CD4-positive, alpha-beta T cell treated with Interferon gamma for 1 hour (primary cell): ENCODE data around the gene KLHDC3.

Source experiments
- DNase-seq: peaks from one replicate; pipeline ENCODE4 v3.0.0-alpha.2; 2020

The KLHDC3 gene

DNA sequence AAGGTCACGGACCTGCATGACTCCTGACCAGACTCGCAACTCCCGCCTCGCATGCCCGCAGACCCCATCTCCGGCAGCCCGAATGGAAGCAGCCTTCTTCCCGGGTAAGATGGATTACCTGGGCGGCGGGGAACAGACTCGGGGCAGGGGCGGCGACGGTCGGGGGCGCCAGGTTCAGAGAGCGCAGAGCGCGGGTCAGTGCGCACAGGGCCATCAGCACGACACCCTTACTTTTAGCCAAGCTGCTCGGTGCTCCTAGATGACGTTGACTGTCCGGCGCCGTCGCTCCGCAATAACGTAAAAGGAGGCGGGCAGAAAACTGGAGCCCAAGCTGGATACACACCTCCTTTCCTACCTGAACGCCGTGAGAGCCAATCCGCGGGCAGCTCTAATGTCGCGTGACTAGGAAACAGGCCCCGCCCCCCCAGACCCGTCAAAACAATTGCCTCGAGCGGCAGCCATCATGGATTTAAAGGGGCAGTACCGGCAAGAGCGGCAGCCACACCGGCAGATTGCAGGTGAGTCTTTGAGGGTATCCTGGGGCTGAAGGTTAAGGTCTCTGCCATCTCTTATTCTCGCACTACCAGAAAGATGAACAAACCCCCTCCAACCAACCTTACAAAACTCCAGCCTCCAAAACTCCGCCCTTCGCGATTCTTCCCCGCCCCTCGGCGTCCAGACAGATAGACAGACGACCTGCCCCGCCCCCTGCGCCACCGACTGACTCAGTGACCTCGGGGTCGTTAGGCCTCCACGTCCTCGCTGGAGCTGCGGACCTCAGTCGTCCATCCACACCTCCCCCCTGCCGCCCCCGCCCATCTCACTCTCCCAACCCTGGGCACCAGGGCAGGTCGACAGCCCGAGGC lies 45.4 kb downstream of the KLHDC3 start, which contains the start of the genes KLC4 and MRPL2:
Gene KLC4, plus strand, starts transcription at position 464 of the 866 bp plus-strand sequence. CDS start 1,705 bp downstream, outside the sequence.
Gene MRPL2, minus strand, starts transcription at position 267 of the 866 bp plus-strand sequence. Its CDS starts 53 bp downstream, at position 214.
- DNase-seq, result peak; percentile 98

DNA sequence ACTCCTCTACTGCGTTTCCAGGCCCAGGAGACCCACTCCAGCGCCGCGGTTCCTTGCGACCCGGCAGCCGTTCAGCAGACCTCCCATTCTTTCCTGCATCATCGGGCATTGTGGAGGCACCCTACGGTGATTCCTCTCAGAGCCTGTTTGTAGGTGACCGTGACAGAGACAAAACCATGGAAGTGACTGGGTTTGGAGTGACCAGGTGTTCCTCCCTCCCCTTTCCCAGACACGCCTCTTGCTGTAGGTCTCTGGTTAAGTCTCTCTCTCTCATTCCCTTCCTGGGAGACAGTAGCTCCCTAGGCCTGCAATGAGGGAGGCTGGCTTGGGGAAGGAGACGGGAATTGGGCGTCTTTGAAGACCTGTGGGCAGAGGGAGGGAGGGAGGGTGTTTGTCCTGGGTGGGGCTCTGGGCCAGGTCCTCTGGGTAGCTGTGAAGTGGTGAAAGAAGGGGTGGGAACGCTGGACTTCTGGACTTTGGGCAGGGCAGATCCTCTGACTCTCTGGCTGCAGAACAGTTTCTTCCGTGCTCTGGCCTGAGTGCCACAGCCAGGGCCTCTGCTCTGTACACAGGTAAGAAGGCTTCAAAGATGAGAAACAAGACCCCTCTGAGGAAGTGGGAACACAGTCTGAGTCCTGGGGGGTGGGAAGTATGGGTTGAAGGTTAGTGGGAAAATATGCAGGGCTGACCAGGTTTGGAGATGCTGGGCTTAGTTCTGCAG lies 46.1 kb downstream of the KLHDC3 start:
- no peak for DNase-seq

DNA sequence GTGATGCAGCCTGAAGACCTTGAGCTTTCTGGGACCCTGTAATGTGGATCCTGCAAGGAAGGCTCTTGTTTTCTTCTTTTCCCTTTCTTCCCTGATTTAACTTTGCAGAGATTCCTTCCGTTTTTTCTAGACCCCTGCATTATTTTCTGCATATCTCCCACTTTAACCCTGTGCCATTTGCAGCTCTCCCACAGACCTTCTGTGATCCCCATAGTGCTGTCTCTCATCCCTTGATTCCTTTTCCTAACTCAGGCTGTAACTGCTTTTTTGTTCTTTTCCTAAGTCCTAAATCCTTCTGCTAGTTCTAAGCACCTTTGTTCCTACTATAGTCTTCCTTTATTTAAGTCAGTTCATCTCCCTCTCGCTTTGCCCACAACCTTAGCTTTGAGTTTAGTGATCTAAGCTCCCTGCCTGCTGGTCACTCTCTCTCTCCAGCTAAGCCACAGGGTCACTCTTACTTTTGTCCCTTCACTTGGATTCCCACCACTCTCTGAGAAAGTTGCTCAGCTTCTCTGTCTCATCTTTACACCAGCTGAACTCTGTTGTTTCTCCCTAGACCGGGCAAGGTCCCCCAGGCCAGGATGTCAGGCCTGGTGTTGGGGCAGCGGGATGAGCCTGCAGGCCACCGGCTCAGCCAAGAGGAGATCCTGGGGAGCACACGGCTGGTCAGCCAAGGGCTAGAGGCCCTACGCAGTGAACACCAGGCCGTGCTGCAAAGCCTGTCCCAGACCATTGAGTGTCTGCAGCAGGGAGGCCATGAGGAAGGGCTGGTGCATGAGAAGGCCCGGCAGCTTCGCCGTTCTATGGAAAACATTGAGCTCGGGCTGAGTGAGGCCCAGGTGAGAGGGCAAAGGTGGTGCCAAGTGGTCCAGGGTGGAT lies 46.9 kb downstream of the KLHDC3 start:
- no peak for DNase-seq

DNA sequence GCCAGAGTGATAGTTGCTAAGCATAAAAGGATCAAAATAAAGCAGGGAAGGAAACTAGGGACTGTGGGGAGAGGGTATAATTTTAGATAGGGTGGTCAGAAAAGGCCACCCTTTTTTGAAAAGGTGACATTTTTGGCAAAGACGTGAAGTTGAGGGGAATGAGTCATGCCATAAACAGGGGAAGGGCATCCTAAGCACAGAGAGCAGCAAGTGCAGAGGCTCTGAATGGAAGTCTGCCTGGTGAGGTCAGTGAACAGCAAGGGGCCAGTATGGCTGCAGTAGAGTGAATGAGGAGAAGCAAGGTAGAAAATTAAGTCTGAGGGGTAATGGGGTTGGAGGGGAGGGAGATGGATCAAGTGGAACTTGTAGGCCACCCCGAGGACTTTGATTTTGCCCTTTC lies 47.8 kb downstream of the KLHDC3 start:
- DNase-seq, result no peak

DNA sequence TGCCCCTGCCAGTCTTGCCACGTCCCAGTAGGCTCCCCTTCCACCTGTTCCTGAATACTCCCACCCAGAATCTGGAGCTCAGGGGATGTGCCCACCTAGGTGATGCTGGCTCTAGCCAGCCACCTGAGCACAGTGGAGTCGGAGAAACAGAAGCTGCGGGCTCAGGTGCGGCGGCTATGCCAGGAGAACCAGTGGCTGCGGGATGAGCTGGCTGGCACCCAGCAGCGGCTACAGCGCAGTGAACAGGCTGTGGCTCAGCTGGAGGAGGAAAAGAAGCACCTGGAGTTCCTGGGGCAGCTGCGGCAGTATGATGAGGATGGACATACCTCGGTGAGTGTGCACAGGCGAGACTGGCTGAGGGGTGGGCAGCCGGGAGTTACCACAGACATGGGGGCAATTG lies 48.8 kb downstream of the KLHDC3 start:
- no peak for DNase-seq

DNA sequence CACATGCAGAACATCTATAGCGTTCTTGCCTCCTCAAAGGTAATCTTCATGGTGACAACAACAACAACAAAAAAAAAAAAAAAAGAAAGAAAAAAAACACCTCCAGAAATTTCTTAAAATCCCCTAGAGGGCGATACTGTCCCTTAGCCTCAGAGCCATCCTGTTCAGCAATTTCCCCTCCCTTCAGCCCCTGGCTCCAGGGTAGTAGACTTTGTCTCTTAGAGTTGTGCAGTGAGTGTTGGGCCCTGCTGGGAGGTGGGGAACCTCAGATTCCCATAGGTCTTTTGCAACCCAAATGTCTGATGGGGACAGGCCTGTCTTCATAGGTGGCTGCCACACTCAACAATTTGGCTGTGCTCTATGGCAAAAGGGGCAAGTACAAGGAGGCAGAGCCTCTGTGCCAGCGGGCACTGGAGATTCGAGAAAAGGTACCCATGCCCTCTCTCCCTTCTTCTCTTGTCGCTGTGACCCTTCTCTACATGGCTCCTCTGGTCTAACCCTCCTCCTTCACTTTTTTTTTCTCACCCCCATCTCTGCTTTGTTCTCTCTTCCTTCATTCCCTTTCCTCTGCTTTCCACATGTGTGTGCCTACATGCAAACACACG lies 56.1 kb downstream of the KLHDC3 start:
- no peak for DNase-seq
